ENCODE measurements around the gene NIT1. TPM values are rescaled to one million over a fixed set of nuclear protein-coding genes. Genes with fewer than 3 reads are reported as not detected.
"Not testable (repeated sequence)": the region's sequence is repeated elsewhere in the genome, so short reads cannot be mapped to it uniquely, and the experiment has no call there.

Gene NIT1
- total and polyA plus RNA-seq, 12 donors: 72.2 to 147 (median 103) TPM

- H3K9me3 ChIP-seq (replicated peaks in 1 of 3): no peaks in the 10 kb centered on the region
- H3K4me1 ChIP-seq (replicated peaks in 1 of 2): peaks cover 21 to 55% of the 10 kb centered on the region in 2 donors
- H3K4me3 ChIP-seq: no peak overlapping the region
- no peak for DNase-seq
- TF ChIP-seq, protein P1, sequence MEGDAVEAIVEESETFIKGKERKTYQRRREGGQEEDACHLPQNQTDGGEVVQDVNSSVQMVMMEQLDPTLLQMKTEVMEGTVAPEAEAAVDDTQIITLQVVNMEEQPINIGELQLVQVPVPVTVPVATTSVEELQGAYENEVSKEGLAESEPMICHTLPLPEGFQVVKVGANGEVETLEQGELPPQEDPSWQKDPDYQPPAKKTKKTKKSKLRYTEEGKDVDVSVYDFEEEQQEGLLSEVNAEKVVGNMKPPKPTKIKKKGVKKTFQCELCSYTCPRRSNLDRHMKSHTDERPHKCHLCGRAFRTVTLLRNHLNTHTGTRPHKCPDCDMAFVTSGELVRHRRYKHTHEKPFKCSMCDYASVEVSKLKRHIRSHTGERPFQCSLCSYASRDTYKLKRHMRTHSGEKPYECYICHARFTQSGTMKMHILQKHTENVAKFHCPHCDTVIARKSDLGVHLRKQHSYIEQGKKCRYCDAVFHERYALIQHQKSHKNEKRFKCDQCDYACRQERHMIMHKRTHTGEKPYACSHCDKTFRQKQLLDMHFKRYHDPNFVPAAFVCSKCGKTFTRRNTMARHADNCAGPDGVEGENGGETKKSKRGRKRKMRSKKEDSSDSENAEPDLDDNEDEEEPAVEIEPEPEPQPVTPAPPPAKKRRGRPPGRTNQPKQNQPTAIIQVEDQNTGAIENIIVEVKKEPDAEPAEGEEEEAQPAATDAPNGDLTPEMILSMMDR (IDR thresholded peaks at IDR 0.05): no peak
- no peak for TF ChIP-seq POLR2A (IDR thresholded peaks at IDR 0.05)
- H3K27me3 ChIP-seq: no peaks in the 10 kb centered on the region
- intact Hi-C loops (cut with DNase I): no loop called here
- 78 to 84% (median 81%) methylated on average over 2 of the region's 2 CpGs for WGBS, 4 donors
- no peak overlapping the region for H3K27ac ChIP-seq
- no peaks in the 10 kb centered on the region for H3K36me3 ChIP-seq (replicated peaks in 1 of 2)
These were observed 3.3 kb upstream of the NIT1 start for GRCh38 chr1:161114556-161114955.

- Histone ChIP-seq H3K4me3 (no peak overlapping the region), H3K27me3 (no peaks in the 10 kb centered on the region), H3K36me3 (replicated peaks in 1 of 2) (peaks cover 0 to 6% of the 10 kb centered on the region in 2 donors), H3K27ac (no peak overlapping the region), H3K4me1 (replicated peaks in 1 of 2) (peaks cover 27 to 61% of the 10 kb centered on the region in 2 donors), H3K9me3 (replicated peaks in 1 of 3) (no peaks in the 10 kb centered on the region)
- DNase-seq: no peak
- intact Hi-C loops (cut with DNase I): no loop called here
- TF ChIP-seq, protein P1 (IDR thresholded peaks at IDR 0.05): no peak
- no peak for TF ChIP-seq POLR2A (IDR thresholded peaks at IDR 0.05)
- WGBS, 4 donors: 83 to 93% (median 86%) methylated on average over 12 of the region's 12 CpGs
These were observed 2.7 kb upstream of the NIT1 start for GRCh38 chr1:161115132-161115711.

DNA sequence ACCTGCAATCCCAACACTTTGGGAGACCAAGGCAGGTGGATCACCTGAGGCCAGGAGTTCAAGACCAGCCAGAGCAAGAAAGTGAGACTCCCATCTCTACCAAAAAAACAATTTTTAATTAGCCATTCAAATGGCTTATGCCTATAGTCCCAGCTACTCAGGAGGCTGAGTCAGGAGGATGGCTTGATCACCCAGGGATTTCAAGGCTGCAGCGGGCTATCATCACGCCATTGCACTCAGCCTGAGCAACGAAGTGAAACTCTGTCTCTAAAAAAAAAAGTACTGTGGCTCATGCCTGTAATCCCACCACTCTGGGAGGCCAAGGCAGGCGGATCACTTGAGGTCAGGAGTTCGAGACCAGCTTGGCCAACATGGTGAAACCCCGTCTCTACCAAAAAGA is 1.9 kb upstream of the NIT1 start:
- DNase-seq; H3K27ac ChIP-seq; H3K4me3 ChIP-seq; H3K9me3 ChIP-seq (replicated peaks in 1 of 3); intact Hi-C loops (cut with DNase I); H3K27me3 ChIP-seq: not testable (repeated sequence)
- Histone ChIP-seq H3K4me1 (replicated peaks in 1 of 2) (peaks cover 30 to 69% of the 10 kb centered on the region in 2 donors), H3K36me3 (replicated peaks in 1 of 2) (peaks cover 0 to 13% of the 10 kb centered on the region in 2 donors)
- WGBS, 4 donors: 72 to 90% (median 83%) methylated on average over 4 to 6 of the region's 6 CpGs

- H3K27ac ChIP-seq: peak overlapping the region; percentile 91 to 100 (median 95)
- H3K27me3 ChIP-seq: no peaks in the 10 kb centered on the region
- 26 to 29% (median 27%) methylated on average over 10 of the region's 10 CpGs for WGBS, 4 donors
- peak; percentile 80 to 92 (median 88) for DNase-seq
- no peaks in the 10 kb centered on the region for H3K9me3 ChIP-seq (replicated peaks in 1 of 3)
- intact Hi-C loops (cut with DNase I): no loop called here
- H3K4me1 ChIP-seq (replicated peaks in 1 of 2): peaks cover 30 to 57% of the 10 kb centered on the region in 2 donors
- TF ChIP-seq, protein P1 (IDR thresholded peaks at IDR 0.05): peak in 5 of 6 experiments; percentile 25 to 61 (median 54)
- TF ChIP-seq POLR2A (IDR thresholded peaks at IDR 0.05): peak; percentile 9 to 83
- H3K4me3 ChIP-seq: peak overlapping the region in 1 of 4 donors; percentile 85
- H3K36me3 ChIP-seq (replicated peaks in 1 of 2): peaks cover 0 to 46% of the 10 kb centered on the region in 2 donors
These were observed 1.4 kb downstream of the NIT1 start for GRCh38 chr1:161119092-161119903.

Measured in adrenal gland (tissue), 12 donors.